ENCODE data around the gene MAPKBP1. TPM values are rescaled to one million over a fixed set of nuclear protein-coding genes. Genes with fewer than 3 reads are reported as not detected.

Gene MAPKBP1
- total RNA-seq, 3 donors from 2014 or later (not counting 1 experiment from before 2014, with no cell fraction given) = 44.8 to 55.4 (median 49.0) TPM

DNA sequence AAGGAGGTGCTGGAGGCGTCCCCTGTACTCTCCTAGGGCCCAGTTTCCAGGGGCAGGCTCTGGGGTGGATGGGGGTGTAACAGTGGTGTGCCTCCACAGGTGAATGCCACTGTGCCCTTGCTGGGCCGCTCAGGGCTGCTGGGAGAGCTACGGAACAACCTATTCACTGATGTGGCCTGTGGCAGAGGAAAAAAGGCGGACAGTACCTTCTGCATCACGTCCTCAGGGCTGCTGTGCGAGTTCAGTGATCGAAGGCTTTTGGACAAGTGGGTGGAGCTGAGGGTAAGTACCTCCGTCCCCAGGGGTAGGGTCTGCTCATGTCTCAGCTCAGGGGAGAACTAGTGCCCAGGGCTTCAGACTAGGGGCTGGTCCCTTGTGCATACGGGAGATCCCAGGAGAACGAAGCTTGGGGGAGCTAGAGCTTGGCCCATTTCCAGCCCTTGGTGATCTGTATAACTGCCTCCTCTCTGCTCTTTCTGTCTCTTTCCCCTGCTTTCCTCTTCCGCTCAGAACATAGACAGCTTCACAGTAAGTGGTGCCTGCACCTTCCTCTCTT lies 38.6 kb downstream of the MAPKBP1 start:
- Histone ChIP-seq H3K9me3 (ENCODE audit: control insufficient read depth, insufficient read depth, low read length) (no peaks in the 10 kb centered on the region), H3K36me3 (ENCODE audit: control insufficient read depth, insufficient read depth, low read length) (peaks cover 27% of the 10 kb centered on the region), H3K4me3 (ENCODE audit: low read length) (no peak overlapping the region), H3K27ac (ENCODE audit: low read length) (no peak overlapping the region), H3K4me1 (ENCODE audit: control insufficient read depth, insufficient read depth, low read length) (peaks cover 13% of the 10 kb centered on the region), H3K27me3 (ENCODE audit: control insufficient read depth, insufficient read depth, low read length) (no peaks in the 10 kb centered on the region)
- peaks cover 7 to 9% of the 10 kb centered on the region in 2 donors for H3K4me1 Mint-ChIP-seq
- no peaks in the 10 kb centered on the region for H3K9me3 Mint-ChIP-seq
- intact Hi-C loops (cut with micrococcal nuclease) = loop anchor here (5.0 kb wide), 1 partner anchor 346 kb away; no protein-coding TSS in a partner anchor
- H3K27me3 Mint-ChIP-seq (ENCODE audit: low read depth in 2 of 2) = no peaks in the 10 kb centered on the region
- ATAC-seq (no peak), DNase-seq (no peak)
- WGBS (ENCODE audit: insufficient coverage) = 97% methylated on average over 11 of the region's 11 CpGs
- TF ChIP-seq, protein P1, sequence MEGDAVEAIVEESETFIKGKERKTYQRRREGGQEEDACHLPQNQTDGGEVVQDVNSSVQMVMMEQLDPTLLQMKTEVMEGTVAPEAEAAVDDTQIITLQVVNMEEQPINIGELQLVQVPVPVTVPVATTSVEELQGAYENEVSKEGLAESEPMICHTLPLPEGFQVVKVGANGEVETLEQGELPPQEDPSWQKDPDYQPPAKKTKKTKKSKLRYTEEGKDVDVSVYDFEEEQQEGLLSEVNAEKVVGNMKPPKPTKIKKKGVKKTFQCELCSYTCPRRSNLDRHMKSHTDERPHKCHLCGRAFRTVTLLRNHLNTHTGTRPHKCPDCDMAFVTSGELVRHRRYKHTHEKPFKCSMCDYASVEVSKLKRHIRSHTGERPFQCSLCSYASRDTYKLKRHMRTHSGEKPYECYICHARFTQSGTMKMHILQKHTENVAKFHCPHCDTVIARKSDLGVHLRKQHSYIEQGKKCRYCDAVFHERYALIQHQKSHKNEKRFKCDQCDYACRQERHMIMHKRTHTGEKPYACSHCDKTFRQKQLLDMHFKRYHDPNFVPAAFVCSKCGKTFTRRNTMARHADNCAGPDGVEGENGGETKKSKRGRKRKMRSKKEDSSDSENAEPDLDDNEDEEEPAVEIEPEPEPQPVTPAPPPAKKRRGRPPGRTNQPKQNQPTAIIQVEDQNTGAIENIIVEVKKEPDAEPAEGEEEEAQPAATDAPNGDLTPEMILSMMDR (IDR thresholded peaks at IDR 0.05) = no peak
- H3K4me3 Mint-ChIP-seq = no peak overlapping the region
- H3K27ac Mint-ChIP-seq = no peak overlapping the region
- peaks cover 8% of the 10 kb centered on the region for H3K36me3 Mint-ChIP-seq

DNA sequence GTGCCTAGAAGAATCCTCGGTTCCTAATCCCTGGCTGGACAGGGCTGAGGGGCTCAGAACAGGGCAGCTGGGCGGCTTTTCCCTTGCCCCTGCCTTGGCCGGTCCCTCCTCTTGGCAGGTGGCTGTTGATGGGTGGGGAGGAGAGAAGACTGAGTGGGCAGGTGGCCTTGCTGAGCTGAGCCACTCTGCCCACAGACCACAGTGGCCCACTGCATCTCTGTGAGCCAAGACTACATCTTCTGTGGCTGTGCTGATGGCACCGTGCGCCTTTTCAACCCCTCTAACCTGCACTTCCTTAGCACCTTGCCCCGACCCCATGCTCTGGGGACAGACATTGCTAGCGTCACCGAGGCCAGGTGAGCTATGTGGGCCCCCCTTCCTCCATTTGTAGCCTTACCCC lies 39.1 kb downstream of the MAPKBP1 start:
- Histone ChIP-seq H3K4me1 (ENCODE audit: control insufficient read depth, insufficient read depth, low read length) (peaks cover 13% of the 10 kb centered on the region), H3K9me3 (ENCODE audit: control insufficient read depth, insufficient read depth, low read length) (no peaks in the 10 kb centered on the region), H3K27me3 (ENCODE audit: control insufficient read depth, insufficient read depth, low read length) (no peaks in the 10 kb centered on the region), H3K36me3 (ENCODE audit: control insufficient read depth, insufficient read depth, low read length) (peaks cover 27% of the 10 kb centered on the region), H3K4me3 (ENCODE audit: low read length) (no peak overlapping the region), H3K27ac (ENCODE audit: low read length) (no peak overlapping the region)
- Mint-ChIP-seq H3K9me3 (no peaks in the 10 kb centered on the region), H3K36me3 (peaks cover 8% of the 10 kb centered on the region), H3K27ac (no peak overlapping the region), H3K4me3 (no peak overlapping the region), H3K4me1 (peaks cover 7 to 9% of the 10 kb centered on the region in 2 donors), H3K27me3 (ENCODE audit: low read depth in 2 of 2) (no peaks in the 10 kb centered on the region)
- TF ChIP-seq, protein P1 (IDR thresholded peaks at IDR 0.05) = no peak
- ATAC-seq (no peak), DNase-seq (no peak)
- intact Hi-C loops (cut with micrococcal nuclease) = loop anchor here (5.0 kb wide), 1 partner anchor 346 kb away; no protein-coding TSS in a partner anchor
- 90% methylated on average over 8 of the region's 8 CpGs for WGBS (ENCODE audit: insufficient coverage)

DNA sequence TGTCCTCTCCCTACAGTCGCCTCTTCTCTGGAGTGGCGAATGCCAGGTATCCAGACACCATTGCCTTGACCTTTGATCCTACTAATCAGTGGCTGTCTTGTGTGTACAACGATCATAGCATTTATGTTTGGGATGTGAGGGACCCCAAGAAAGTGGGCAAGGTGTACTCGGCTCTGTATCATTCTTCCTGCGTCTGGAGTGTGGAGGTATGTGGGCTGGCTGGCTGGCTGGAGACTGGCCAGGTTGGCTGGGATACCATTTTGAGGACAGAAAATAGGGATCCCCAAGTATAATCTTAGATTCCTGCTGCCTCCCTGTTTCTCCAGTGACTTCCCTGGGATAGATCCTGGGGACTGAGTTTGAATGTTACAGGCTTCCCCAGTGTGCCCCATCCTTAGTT lies 40.2 kb downstream of the MAPKBP1 start:
- TF ChIP-seq, protein P1 (IDR thresholded peaks at IDR 0.05) = no peak
- intact Hi-C loops (cut with micrococcal nuclease) = loop anchor here (5.0 kb wide), 1 partner anchor 347 kb away; no protein-coding TSS in a partner anchor
- Mint-ChIP-seq H3K27me3 (ENCODE audit: low read depth in 2 of 2) (no peaks in the 10 kb centered on the region), H3K9me3 (no peaks in the 10 kb centered on the region), H3K4me3 (no peak overlapping the region), H3K4me1 (peaks cover 7 to 9% of the 10 kb centered on the region in 2 donors), H3K27ac (no peak overlapping the region), H3K36me3 (peaks cover 8% of the 10 kb centered on the region)
- peaks cover 13% of the 10 kb centered on the region for H3K4me1 ChIP-seq (ENCODE audit: control insufficient read depth, insufficient read depth, low read length)
- no peaks in the 10 kb centered on the region for H3K9me3 ChIP-seq (ENCODE audit: control insufficient read depth, insufficient read depth, low read length)
- ATAC-seq (no peak), DNase-seq (no peak)
- H3K27ac ChIP-seq (ENCODE audit: low read length) = no peak overlapping the region
- H3K27me3 ChIP-seq (ENCODE audit: control insufficient read depth, insufficient read depth, low read length) = no peaks in the 10 kb centered on the region
- 95% methylated on average over 5 of the region's 5 CpGs for WGBS (ENCODE audit: insufficient coverage)
- H3K36me3 ChIP-seq (ENCODE audit: control insufficient read depth, insufficient read depth, low read length) = peaks cover 32% of the 10 kb centered on the region
- no peak overlapping the region for H3K4me3 ChIP-seq (ENCODE audit: low read length)

DNA sequence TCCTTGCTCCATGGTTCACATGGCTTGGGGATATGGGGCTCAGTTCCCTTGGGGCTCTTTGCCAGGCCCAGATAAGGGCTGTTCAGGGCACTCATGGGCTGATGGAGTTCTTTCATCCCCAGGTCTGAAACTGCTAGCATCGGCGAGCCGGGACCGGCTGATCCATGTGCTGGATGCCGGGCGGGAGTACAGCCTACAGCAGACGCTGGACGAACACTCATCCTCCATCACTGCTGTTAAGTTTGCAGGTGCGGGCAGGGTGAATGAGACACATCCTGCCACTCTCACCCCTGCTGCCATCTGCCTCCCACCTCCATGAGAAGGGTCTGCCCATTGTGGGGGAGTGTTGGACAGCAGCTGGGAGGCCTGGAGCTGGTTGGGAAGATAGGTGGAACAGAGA lies 42.5 kb downstream of the MAPKBP1 start:
- 98% methylated on average over 9 of the region's 9 CpGs for WGBS (ENCODE audit: insufficient coverage)
- Mint-ChIP-seq H3K9me3 (no peaks in the 10 kb centered on the region), H3K4me3 (no peak overlapping the region), H3K36me3 (peaks cover 8% of the 10 kb centered on the region), H3K4me1 (peaks cover under 1% of the 10 kb centered on the region in 2 donors), H3K27me3 (ENCODE audit: low read depth in 2 of 2) (no peaks in the 10 kb centered on the region), H3K27ac (no peak overlapping the region)
- DNase-seq = no peak
- no peak for ATAC-seq
- H3K27ac ChIP-seq (ENCODE audit: low read length) = no peak overlapping the region
- H3K4me1 ChIP-seq (ENCODE audit: control insufficient read depth, insufficient read depth, low read length) = peaks cover under 1% of the 10 kb centered on the region
- H3K9me3 ChIP-seq (ENCODE audit: control insufficient read depth, insufficient read depth, low read length) = no peaks in the 10 kb centered on the region
- H3K36me3 ChIP-seq (ENCODE audit: control insufficient read depth, insufficient read depth, low read length) = peaks cover 44% of the 10 kb centered on the region
- no peak overlapping the region for H3K4me3 ChIP-seq (ENCODE audit: low read length)
- intact Hi-C loops (cut with micrococcal nuclease) = no loop called here
- TF ChIP-seq, protein P1 (IDR thresholded peaks at IDR 0.05) = no peak
- no peaks in the 10 kb centered on the region for H3K27me3 ChIP-seq (ENCODE audit: control insufficient read depth, insufficient read depth, low read length)

All from natural killer cell (primary cell).